ENCODE results near the gene JCAD. TPM values are rescaled to one million over a fixed set of nuclear protein-coding genes. Genes with fewer than 3 reads are reported as not detected.

Gene JCAD
- total and polyA plus RNA-seq, 2 experiments from 2014 or later = 0.78 to 2.1 TPM

GRCh38 chr10:30026578-30026977, 32.8 kb downstream of the JCAD start (continued):
- TF ChIP-seq ZNF462 (CRISPR knock-in tag; IDR thresholded peaks at IDR 0.05) (no peak), POLR2AphosphoS5 (IDR thresholded peaks at IDR 0.05; ENCODE audit: low read depth) (no peak), CTCF (conservative IDR thresholded peaks at IDR 0.05; ENCODE audit: low read depth in 2 of 2) (no peak), STAT1 (IDR thresholded peaks at IDR 0.05; ENCODE audit: unreplicated experiment) (no peak), NANOG (IDR thresholded peaks at IDR 0.05; ENCODE audit: borderline replicate concordance) (no peak)

GRCh38 chr10:30026080-30026479, 33.3 kb downstream of the JCAD start:
- Mint-ChIP-seq H3K4me1 (peaks cover 10% of the 10 kb centered on the region; the same call in 2 of the 3 replicates), H3K4me3 (no peak overlapping the region), H3K36me3 (ENCODE audit: low read depth) (no peaks in the 10 kb centered on the region), H3K27ac (no peak overlapping the region), H3K9me3 (no peaks in the 10 kb centered on the region), H3K27me3 (ENCODE audit: insufficient read depth, low read depth, poor library complexity) (peaks cover 2% of the 10 kb centered on the region)
- Histone ChIP-seq H2AFZ (no peak overlapping the region), H3K27ac (ENCODE audit: low read depth) (no peak overlapping the region), H3K36me3 (ENCODE audit: insufficient read depth) (no peaks in the 10 kb centered on the region), H4K20me1 (replicated peaks; ENCODE audit: insufficient read depth) (no peaks in the 10 kb centered on the region), H3K79me2 (replicated peaks; ENCODE audit: insufficient read depth) (no peaks in the 10 kb centered on the region), H3K27me3 (ENCODE audit: insufficient read depth) (no peaks in the 10 kb centered on the region), H3F3A (replicated peaks; ENCODE audit: low read depth) (no peaks in the 10 kb centered on the region), H3K9me2 (ENCODE audit: insufficient read depth) (no peaks in the 10 kb centered on the region), H3K4me2 (no peak overlapping the region), H3K4me3 (no peak overlapping the region), H3K4me1 (ENCODE audit: insufficient read depth) (no peaks in the 10 kb centered on the region)
- no peak for DNase-seq (ENCODE audit: low spot score)
- no peak for ATAC-seq
- TF ChIP-seq REST (IDR thresholded peaks at IDR 0.05; ENCODE audit: unreplicated experiment) = no peak
- no peak for TF ChIP-seq EZH2 (IDR thresholded peaks at IDR 0.05; ENCODE audit: low read depth, unreplicated experiment)
- TF ChIP-seq STAT1 (IDR thresholded peaks at IDR 0.05; ENCODE audit: unreplicated experiment) = no peak
- no peak for TF ChIP-seq ZNF114 (CRISPR knock-in tag; IDR thresholded peaks at IDR 0.05)
- TF ChIP-seq NANOG (IDR thresholded peaks at IDR 0.05; ENCODE audit: borderline replicate concordance) = no peak
- no peak for TF ChIP-seq POLR2AphosphoS5 (IDR thresholded peaks at IDR 0.05; ENCODE audit: low read depth)

Measured in GM23338 (cell line).